HG03039 (cell line): Measurements from ENCODE around the gene SUCO.
"Not testable (repeated sequence)": the region's sequence is repeated elsewhere in the genome, so short reads cannot be mapped to it uniquely, and the experiment has no call there.

ENCODE experiments used
- ATAC-seq: cut with Tn5 transposase; IDR thresholded peaks from one replicate; pipeline ENCODE4 v1.9.1; 2021; ENCODE audit warnings: mild to moderate bottlenecking, moderate library complexity; ENCODE audit not compliant: unreplicated experiment

The SUCO gene

DNA sequence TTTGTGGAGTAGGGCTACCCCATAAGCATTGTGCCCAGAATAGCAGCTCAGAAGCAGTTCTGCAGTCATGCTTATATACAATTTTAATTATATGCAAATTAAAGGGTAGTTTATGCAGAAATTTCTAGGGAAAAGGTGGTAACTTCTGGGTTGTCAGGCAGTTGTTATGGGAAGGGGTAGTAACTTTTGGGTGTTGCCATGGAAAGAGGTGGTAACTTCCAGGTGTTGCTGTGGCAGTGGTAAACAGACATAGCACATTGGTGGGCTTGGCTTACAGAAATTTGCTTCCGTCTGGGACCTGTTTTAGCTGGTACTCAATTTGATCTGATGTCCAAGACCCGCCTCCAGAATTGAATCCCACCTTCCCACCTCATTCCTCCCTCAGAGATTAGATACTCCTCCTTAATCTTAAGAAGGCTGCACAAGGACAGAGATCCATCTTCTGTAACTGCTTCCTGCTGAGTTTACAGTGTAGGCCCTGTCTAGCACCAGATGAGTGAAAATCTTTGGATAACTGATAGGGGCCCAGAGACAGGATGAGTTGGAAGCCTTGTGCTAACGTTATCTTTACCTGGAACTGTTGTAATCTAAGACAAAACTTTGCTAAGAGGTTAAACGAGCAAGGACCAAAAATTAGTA is 26.7 kb downstream of the SUCO start:
- no peak for ATAC-seq

DNA sequence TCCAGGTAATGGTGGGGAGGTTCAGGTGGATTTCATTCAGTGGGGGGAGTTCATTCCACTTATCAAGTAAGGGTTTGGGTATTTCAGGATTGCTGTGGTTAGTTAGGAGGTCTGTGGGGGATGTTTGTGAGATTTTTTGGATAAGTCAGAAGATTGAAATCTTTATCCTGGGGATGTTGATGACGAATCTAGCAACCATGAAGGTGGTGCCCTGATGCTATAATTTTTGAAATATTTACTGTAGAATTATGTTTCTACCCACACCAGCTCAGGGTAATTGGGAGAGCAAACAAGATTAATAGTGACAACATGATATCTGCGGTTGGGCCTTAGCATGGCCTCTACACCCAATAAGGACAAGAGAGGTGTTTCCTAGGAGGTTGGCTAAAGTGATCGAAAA is 28.3 kb downstream of the SUCO start:
- ATAC-seq: no peak

DNA sequence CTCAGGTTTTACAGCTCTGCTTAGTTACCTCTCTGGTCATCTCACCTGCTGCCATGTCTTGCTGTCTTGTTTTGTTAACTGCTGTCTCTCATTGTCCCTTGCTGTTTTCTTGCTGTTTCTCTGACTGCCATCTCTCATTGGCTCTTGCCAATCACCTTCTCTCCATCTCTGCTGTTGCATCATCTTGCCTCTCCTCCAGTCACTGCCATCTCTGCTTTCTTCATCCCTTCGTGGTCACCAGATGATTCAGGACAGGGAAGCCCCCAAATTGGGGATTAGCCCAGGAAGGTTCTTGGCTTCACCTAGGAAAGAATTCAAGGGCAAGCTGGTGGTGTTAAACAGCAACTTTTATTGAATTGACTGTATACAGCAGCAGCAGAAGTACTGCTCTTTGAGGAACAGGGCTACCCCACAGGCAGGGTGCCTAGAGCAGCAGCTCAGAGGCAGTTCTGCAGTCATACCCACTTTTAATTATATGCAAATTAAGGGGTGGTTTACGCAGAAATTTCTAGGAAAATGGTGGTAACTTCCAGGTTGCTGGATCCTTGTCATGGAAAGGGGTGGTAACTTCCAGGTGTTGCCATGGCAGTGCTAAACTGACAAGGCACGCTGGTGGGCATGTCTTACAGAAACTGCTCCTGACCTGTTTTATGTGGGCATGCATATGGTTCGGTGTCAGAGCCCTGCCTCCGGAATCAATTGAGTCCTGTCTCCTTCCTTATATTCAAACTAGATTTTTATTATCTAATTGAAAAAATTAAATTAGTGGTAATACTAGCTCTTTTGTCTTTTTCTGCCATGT is 33.4 kb downstream of the SUCO start:
- no peak for ATAC-seq

DNA sequence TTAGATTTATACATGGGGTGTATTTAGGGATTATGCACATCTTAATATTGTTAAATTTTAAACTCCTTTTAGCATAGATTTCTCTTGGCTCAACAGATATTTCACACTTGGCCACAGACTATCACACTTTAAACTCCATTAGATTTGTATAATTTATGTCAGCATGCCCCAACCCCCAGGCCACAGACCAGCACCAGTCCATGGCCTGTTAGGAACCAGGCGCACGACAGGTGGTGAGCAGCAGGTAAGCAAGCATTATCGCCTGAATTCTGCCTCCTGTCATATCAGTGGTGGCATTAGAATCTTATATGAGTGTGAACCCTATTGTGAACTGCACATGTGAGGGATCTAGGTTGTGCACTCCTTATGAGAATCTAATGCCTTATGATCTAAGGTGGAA is 34.8 kb downstream of the SUCO start:
- no peak for ATAC-seq

DNA sequence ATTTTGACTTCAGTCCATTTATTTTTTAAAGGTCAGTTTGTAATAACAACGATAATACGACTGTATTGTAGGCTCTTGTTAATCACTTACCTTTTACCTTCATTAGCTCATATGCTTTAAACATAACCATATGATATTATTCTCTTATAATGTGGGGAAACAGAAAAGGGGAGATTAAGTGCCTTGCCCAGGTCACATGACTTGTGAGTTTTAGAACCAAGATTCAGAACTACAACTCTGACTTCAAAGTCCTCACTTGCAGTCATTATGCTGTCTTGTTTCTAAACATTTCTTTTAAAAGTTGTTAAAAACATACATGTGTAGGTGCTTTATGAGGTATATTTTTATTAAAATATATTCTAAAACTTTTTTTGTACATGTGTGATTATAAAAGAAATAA is 41.1 kb downstream of the SUCO start:
- no peak for ATAC-seq

DNA sequence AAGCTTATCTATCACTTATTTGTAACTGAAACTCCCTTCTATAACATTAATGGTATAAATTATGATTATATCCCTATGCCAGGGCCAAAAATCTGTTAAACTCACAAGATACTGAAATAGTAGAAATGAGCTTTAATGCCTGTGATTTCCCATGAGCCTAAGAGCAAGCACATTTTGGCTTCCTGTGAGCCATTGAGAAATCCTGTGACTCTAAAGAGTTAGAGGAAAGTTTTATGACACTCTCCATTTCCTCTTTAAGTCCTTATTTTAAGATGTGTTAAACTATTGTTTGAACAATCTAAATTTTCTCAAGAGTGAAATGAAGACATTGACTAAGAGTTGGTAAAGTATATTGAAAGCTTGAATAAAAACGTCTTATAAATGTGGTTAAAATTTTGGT is 45.6 kb downstream of the SUCO start:
- ATAC-seq: no peak

DNA sequence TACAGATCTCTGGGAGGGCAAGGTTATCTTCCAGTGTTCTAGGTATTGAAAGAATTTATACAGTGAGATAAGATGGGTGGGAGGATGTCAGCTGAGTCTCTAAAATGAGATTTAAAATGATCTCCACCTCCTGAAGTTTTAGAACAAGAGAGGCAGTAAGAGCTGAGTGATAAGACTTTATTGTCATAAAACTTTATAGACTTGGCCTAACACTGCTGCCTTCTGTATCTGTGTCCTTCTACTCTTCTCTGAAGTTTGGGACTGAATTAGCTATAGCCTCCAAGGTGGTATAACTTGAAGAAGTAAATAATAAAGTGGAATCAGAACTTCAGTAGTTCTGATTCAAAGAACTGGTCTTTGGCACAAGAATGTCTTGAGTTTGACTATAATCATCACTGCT is 48.3 kb downstream of the SUCO start:
- ATAC-seq: no peak

DNA sequence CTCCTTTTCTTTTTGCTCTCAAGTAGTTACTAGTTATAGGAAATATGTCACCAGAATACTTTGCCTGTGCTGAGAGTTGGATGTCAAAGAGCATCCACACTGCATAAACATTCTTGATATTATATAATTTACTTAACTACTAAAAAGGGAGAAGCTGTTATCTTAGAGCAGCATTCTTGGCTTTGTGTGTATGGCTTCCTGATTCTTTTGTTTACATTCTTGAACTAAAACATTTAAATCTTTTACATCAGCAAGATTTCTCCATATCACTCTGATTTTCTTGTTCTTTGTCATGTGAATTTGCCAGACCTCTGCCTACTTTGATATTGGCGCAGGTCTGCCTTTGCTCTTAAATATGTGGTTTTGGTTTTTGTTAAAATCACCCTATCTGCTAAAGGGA is 48.8 kb downstream of the SUCO start:
- ATAC-seq: no peak

DNA sequence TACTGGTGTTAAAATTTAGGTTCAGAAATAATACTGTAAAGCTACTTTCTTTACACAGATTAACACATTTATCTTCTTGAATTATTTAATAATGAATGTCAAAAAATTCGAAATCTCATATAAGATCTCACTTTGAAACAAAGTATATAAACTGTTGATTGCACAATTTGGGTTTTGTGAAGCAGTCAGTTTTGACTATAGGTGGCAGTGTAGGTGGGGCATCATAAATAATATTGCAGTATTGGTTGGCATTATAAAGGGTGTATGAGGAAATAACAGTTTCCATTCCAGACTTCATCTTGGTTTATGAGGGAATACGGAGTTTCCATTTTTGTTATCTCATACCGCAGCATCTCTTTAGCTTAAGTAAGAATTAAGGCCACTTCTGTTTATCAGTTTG is 49.9 kb downstream of the SUCO start:
- no peak for ATAC-seq

DNA sequence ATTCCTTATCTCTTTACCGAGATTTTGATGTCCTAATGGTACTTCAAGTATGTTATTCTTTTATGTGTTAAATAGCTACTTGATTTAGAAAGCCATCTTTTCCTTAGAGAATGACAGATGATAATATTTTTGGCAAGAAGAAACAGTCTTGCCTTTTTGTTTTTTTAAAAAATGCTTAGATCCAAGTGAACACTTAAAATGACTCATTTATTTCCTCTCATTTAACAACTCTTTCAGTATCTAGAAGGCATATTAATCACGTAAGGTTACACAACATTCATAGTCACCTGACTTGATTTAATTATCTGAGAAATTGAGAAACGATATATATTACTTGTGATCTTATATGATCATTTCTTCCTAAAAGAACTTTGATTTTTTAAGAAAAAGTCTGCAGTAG is 52.4 kb downstream of the SUCO start:
- ATAC-seq: no peak

DNA sequence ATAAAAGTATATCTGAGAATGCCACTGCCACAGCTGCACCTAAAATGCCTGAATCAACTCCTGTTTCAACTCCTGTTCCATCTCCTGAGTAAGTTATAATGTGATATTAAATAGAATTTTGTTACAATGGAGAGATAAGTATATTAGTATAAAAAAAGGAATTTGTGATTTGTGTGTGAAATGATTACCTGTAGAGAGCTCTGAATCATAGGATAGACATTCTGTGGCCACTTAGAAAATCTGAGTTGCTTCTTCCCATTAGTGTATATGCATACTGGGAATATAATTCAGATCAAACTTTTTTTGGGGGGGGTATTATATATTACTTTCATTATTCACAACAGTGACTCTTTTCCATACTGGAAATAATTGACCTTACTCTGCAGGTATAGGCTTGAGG is 52.9 kb downstream of the SUCO start:
- no peak for ATAC-seq

DNA sequence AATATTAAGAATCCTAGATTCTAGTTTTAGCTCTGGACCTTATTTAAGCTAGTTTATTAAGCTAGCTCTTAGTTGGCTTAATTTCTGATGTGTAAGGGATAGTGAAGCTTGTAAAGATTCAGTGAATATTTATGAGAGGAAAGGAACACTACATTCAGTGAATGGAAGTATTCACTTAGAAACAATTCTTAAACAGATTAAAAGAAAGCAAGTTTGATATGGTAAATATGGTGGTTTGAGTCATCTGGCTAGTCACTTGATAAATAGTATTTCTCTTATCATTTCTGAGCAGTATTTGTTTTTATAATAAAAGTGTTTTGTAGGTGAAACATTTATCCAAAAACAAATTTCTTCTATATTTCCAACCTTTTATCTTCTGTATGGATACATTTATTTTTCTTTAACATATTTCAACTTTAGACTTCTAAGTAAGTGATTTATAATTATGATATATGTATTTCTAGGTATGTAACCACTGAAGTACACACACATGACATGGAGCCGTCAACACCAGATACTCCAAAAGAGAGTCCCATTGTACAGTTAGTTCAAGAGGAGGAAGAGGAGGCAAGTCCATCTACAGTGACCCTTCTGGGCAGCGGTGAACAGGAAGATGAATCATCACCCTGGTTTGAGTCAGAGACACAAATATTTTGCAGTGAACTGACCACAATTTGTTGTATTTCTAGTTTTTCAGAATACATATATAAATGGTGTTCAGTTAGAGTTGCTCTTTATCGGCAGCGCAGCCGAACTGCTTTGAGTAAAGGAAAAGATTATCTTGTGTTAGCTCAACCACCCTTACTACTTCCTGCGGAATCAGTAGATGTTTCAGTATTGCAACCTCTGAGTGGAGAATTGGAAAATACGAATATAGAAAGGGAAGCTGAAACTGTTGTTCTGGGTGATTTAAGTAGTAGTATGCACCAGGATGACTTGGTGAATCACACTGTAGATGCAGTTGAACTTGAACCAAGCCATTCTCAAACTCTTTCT is 55.6 kb downstream of the SUCO start:
- no peak for ATAC-seq

DNA sequence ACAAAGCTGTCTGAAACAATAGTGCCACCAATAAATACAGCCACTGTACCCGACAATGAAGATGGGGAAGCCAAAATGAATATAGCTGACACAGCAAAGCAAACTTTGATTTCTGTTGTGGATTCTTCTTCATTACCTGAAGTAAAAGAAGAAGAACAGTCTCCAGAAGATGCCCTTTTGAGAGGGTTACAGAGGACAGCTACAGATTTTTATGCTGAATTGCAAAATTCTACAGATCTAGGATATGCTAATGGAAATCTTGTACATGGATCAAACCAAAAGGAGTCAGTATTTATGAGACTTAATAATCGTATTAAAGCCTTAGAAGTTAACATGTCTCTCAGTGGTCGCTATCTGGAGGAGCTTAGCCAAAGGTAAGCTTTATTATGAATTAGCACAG is 56.6 kb downstream of the SUCO start:
- no peak for ATAC-seq

DNA sequence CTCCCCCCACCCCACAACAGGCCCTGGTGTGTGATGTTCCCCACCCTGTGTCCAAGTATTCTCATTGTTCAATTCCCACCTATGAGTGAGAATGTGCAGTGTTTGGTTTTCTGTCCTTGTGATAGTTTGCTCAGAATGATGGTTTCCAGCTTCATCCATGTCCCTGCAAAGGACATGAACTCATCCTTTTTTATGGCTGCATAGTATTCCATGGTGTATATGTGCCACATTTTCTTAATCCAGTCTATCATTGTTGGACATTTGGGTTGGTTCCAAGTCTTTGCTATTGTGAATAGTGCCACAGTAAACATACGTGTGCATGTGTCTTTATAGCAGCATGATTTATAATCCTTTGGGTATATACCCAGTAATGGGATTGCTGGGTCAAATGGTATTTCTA is 58.5 kb downstream of the SUCO start:
- not testable (repeated sequence) for ATAC-seq

DNA sequence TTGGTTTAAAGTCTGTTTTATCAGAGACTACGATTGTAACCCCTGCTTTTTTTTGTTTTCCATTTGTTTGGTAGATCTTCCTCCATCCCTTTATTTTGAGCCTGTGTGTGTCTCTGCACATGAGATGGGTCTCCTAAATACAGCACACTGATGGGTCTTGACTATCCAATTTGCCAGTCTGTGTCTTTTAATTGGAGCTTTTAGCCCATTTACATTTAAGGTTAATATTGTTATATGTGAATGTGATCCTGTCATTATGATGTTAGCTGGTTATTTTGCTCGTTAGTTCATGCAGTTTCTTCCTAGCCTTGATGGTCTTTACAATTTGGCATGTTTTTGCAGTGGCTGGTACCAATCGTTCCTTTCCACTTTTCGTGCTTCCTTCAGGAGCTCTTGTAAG is 62.1 kb downstream of the SUCO start:
- not testable (repeated sequence) for ATAC-seq

DNA sequence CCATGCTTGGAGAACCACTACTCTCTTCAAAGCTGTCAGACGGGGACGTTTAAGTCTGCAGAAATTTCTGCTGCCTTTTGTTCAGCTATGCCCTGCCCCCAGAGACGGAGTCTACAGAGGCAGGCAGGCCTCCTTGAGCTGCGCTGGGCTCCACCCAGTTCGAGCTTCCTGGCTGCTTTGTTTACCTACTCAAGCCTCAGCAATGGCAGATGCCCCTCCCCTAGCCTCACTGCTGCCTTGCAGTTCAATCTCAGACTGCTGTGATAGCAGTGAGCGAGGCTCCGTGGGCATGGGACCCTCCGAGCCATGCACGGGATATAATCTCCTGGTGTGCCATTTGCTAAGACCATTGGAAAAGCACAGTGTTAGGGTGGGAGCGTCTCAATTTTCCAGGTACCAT is 63.8 kb downstream of the SUCO start:
- not testable (repeated sequence) for ATAC-seq

DNA sequence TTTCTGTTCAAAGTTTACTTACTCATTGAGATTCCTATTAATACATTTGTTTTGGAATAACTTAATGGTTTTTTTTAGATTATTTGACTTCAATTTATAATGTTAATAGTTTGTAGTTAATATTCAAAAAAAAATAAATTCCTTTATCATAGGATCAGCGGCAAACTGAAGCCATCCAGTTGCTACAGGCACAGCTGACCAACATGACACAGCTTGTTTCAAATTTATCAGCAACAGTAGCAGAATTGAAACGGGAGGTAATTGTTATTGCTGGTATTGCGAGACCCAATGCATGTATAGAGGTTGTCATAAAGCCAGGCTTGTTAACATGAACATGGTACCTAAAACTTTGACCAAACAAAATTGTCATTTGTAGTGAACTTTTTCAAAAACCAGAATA is 67.0 kb downstream of the SUCO start:
- ATAC-seq: no peak

DNA sequence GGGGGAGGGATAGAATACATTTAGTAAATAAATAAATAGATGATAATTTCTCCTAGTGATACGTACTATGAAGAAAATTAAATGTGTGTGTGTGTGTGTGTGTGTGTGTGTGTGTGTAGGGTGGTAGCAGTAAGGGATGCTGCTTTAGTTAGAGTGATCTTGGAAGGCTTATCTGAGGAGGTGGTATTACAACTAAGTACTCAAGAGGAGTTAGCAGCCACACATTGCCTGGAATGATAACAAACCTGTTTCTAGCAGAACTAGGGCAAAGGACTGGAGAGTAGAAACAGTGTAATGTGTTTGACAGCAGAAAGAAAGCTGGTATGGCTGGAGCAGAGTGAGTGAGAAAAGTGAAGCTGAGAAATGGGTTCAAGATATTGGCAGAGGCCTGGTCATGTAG is 67.7 kb downstream of the SUCO start:
- no peak for ATAC-seq

DNA sequence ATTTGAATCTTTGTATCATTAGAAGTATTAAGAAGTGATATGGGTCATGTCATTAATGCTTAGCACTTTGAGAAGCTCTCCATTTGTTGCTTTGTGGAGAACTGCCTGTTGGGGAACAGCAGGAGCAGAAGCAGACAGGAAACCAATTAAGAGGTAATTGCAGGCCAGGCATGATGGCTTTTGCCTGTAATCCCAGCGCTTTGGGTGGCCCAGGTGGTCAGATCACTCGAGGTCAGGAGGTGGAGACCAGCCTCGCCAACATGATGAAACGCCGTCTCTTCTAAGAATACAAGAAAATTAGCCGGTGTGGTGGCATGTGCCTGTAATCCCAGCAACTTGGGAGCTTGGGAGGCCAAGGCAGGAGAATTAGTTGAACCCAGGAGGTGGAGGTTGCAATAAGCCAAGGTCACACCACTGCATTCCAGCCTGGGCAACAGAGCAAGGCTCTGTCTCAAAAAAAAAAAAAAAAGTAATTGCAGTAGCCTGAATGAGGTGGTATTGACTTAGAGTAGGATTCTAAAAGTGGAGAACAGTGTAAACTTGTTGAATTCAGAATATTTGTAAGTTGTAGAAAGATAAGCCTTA is 68.2 kb downstream of the SUCO start:
- no peak for ATAC-seq

DNA sequence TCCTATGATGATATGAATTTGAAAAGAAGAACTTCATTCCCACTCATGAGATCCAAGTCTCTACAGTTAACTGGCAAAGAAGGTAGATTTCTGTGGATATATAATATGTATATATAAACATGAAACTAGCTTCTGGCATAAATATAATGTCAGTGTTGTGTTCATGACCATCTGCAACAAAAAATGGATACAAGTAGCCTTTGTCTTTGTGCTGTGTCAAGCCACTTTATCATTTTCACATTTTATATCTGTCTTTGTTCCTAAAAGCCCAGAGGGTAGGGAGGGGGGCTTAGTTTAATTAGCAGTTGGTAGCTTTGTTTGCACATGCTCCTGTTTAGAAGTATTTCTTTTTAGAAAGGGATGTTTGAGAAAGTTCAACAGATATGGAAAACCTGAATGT is 69.8 kb downstream of the SUCO start:
- ATAC-seq: no peak

DNA sequence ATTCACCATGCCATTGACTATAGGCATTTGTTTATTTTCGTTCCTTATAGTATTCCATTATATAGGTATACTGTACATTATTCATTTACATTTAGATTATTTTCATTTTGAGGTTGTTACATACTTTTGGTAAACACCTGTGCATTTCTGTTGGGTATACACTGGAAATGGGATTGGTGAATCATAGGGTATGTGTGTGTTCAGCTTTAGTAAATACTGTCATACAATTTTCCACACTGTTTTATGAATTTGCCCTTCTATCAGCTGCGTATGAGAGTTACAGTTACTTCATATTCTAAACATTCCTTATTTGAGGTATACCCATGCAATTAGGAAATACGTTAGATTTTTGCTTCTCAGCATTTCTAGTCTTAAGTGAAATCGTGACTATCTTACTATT is 70.9 kb downstream of the SUCO start:
- ATAC-seq: no peak
